Mammary epithelial cell (primary cell): Measurements from ENCODE around the gene PIN4.

ENCODE experiments used
- CTCF ChIP-seq, 2 donors: IDR thresholded peaks in 1 of 2; conservative IDR thresholded peaks in 1 of 2; 2 replicates each; pipeline ENCODE4 v1.5.1; 2011 to 2012; ENCODE audit warnings: inconsistent platforms in 2 of 2, low read length in 2 of 2, mild to moderate bottlenecking in 2 of 2, control low read depth in 1 of 2, low read depth in 1 of 2; ENCODE audit not compliant: insufficient read depth in 1 of 2; ENCODE audit errors: extremely low read depth in 1 of 2
- EZH2 ChIP-seq: IDR thresholded peaks from 2 replicates; pipeline ENCODE4 v1.6.1; 2012; ENCODE audit warnings: low read length, inconsistent platforms, borderline replicate concordance

GRCh38 chrX:72240976-72241375 lies 59.4 kb downstream of the PIN4 start:
- TF ChIP-seq CTCF (conservative IDR thresholded peaks at IDR 0.05 in 1 of 2, IDR thresholded peaks at IDR 0.05 in 1 of 2; ENCODE audit: extremely low read depth in 1 of 2, insufficient read depth in 1 of 2, low read depth in 1 of 2, low read length in 2 of 2) (no peak), EZH2 (no peak)
